ENCODE results near the gene BGLAP. TPM values are rescaled to one million over a fixed set of nuclear protein-coding genes. Genes with fewer than 3 reads are reported as not detected.

Gene BGLAP
- total RNA-seq, 1 experiment from 2014 or later = 0.67 TPM

- DNase-seq (ENCODE audit: low read depth, low spot score) (peak; percentile 48), ATAC-seq (peak; percentile 97)
- no peaks in the 10 kb centered on the region for H3K36me3 ChIP-seq (ENCODE audit: control insufficient read depth, insufficient read depth, low read length)
- in situ Hi-C loops (cut with HindIII; ENCODE audit: low pct_unique_long_range_greater_than_20kb, low sequenced_read_pairs) (no loop called here), intact Hi-C loops (cut with micrococcal nuclease; ENCODE audit: unreplicated experiment) (no loop called here)
- CTCF ChIA-PET = no interaction called here
- H3K4me3 ChIP-seq (ENCODE audit: low read depth in 2 of 2, low read length in 2 of 2) = peak overlapping the region; percentile 52 to 64
- no peaks in the 10 kb centered on the region for H3K27me3 ChIP-seq (ENCODE audit: control insufficient read depth, insufficient read depth, low read length)
- H3K9me3 ChIP-seq (ENCODE audit: control insufficient read depth, insufficient read depth, low read depth, low read length) = no peaks in the 10 kb centered on the region
- H3K4me1 ChIP-seq (ENCODE audit: control insufficient read depth, insufficient read depth, low read length) = peaks cover 18% of the 10 kb centered on the region
- H3K27ac ChIP-seq (ENCODE audit: low read length) = peak overlapping the region; percentile 90
- POLR2A ChIA-PET = no interaction called here
- no TSS peak for BruUV-seq (replicated peaks)
- TF ChIP-seq POLR2AphosphoS5 (IDR thresholded peaks at IDR 0.05; ENCODE audit: low read depth, low read length) (peak; percentile 65), REST (IDR thresholded peaks at IDR 0.05; ENCODE audit: insufficient read depth in 1 of 2, low read depth in 2 of 2, low read length in 1 of 2) (no peak)
These were observed 49.5 kb downstream of the BGLAP start for GRCh38 chr1:156291226-156292061.

Other genes starting within 250 kb of the BGLAP start
- gene SSR2, start 221.2 kb upstream of the BGLAP start, total RNA-seq (2021; ENCODE audit: unreplicated experiment) = 252 TPM
- 60.0 TPM for gene UBQLN4, start 188.4 kb upstream of the BGLAP start, total RNA-seq (2021; ENCODE audit: unreplicated experiment)
- 63.4 TPM for gene LAMTOR2, start 187.4 kb upstream of the BGLAP start, total RNA-seq (2021; ENCODE audit: unreplicated experiment)
- gene RAB25, start 181.0 kb upstream of the BGLAP start, total RNA-seq (2021; ENCODE audit: unreplicated experiment) = not detected
- 15.8 TPM for gene MEX3A, start 159.7 kb upstream of the BGLAP start, total RNA-seq (2021; ENCODE audit: unreplicated experiment)
- gene LMNA, start 127.5 kb upstream of the BGLAP start, total RNA-seq (2021; ENCODE audit: unreplicated experiment) = 691 TPM
- gene SEMA4A, start 88.6 kb upstream of the BGLAP start, total RNA-seq (2021; ENCODE audit: unreplicated experiment) = 0.21 TPM
- gene SLC25A44, start 48.1 kb upstream of the BGLAP start, total RNA-seq (2021; ENCODE audit: unreplicated experiment) = 33.0 TPM
- gene PMF1, start 29.2 kb upstream of the BGLAP start, total RNA-seq (2021; ENCODE audit: unreplicated experiment) = 57.5 TPM
- 0.92 TPM for gene PAQR6, start 5.9 kb downstream of the BGLAP start, total RNA-seq (2021; ENCODE audit: unreplicated experiment)
- 117 TPM for gene SMG5, start 40.6 kb downstream of the BGLAP start, total RNA-seq (2021; ENCODE audit: unreplicated experiment)
- gene TMEM79, start 42.1 kb downstream of the BGLAP start, total RNA-seq (2021; ENCODE audit: unreplicated experiment) = 5.5 TPM
- gene GLMP, start 53.5 kb downstream of the BGLAP start, total RNA-seq (2021; ENCODE audit: unreplicated experiment) = 60.2 TPM
- 0.28 TPM for gene VHLL, start 57.1 kb downstream of the BGLAP start, total RNA-seq (2021; ENCODE audit: unreplicated experiment)
- gene CCT3, start 96.1 kb downstream of the BGLAP start, total RNA-seq (2021; ENCODE audit: unreplicated experiment) = 451 TPM
- gene TSACC, start 96.3 kb downstream of the BGLAP start, total RNA-seq (2021; ENCODE audit: unreplicated experiment) = 3.6 TPM
- 0.28 TPM for gene RHBG, start 127.0 kb downstream of the BGLAP start, total RNA-seq (2021; ENCODE audit: unreplicated experiment)

Data from Panc1 (cell line).